Measurements from ENCODE around the gene ODAD2. TPM values are rescaled to one million over a fixed set of nuclear protein-coding genes. Genes with fewer than 3 reads are reported as not detected.

Gene ODAD2
- total and polyA plus RNA-seq, 2 of the 8 experiments (the other 6 are each of a cell fraction or from before 2014, with no cell fraction given) = 0.95 to 4.3 TPM

- TF ChIP-seq CHD7 (IDR thresholded peaks at IDR 0.05; ENCODE audit: insufficient replicate concordance, low read length) (no peak), CHD1 (IDR thresholded peaks at IDR 0.05; ENCODE audit: low read depth, low read length) (no peak), ATF2 (IDR thresholded peaks at IDR 0.05; ENCODE audit: low read length) (no peak), CTCF (IDR thresholded peaks at IDR 0.05; ENCODE audit: control extremely low read depth in 1 of 3, insufficient read depth in 1 of 3, low read depth in 1 of 3, low read length in 3 of 3) (no peak), CEBPB (IDR thresholded peaks at IDR 0.05; ENCODE audit: low read depth, low read length) (no peak), ASH2L (IDR thresholded peaks at IDR 0.05; ENCODE audit: low read length) (no peak), ATF3 (IDR thresholded peaks at IDR 0.05; ENCODE audit: insufficient read depth, low read depth, low read length) (no peak)
Observed at GRCh38 chr10:27948186-27948585, 50.7 kb downstream of the ODAD2 start (continued).

Measured in H1 (cell line).